HuH-7 (cell line): Measurements from ENCODE around the gene UQCC2.

Experiments
- DNase-seq: peaks from one replicate; pipeline ENCODE4 v3.0.0; 2011; ENCODE audit warnings: low spot score

The UQCC2 gene

GRCh38 chr6:33725891-33726673 is 14.6 kb upstream of the UQCC2 start:
- no peak for DNase-seq

GRCh38 chr6:33725222-33725621 is 13.7 kb upstream of the UQCC2 start:
- DNase-seq, result no peak

GRCh38 chr6:33724102-33725023 is 12.9 kb upstream of the UQCC2 start:
- no peak for DNase-seq

GRCh38 chr6:33723371-33724085 is 12.0 kb upstream of the UQCC2 start:
- no peak for DNase-seq

- DNase-seq, result no peak
Observed at GRCh38 chr6:33722103-33722623, 10.7 kb upstream of the UQCC2 start.

- DNase-seq, result no peak
Observed at GRCh38 chr6:33721508-33721907, 10.0 kb upstream of the UQCC2 start.

- DNase-seq, result no peak
Observed at GRCh38 chr6:33720998-33721397, 9.5 kb upstream of the UQCC2 start.

GRCh38 chr6:33719326-33719987 is 8.0 kb upstream of the UQCC2 start:
- DNase-seq, result no peak

- no peak for DNase-seq
Observed at GRCh38 chr6:33718713-33719112, 7.2 kb upstream of the UQCC2 start.

GRCh38 chr6:33717934-33718455 is 6.5 kb upstream of the UQCC2 start:
- no peak for DNase-seq

- DNase-seq, result no peak
Observed at GRCh38 chr6:33716890-33717632, 5.6 kb upstream of the UQCC2 start.

- DNase-seq, result no peak
Observed at GRCh38 chr6:33716379-33716778, 4.9 kb upstream of the UQCC2 start.

- DNase-seq, result no peak
Observed at GRCh38 chr6:33714385-33715040, 3.0 kb upstream of the UQCC2 start.

- DNase-seq, result no peak
Observed at GRCh38 chr6:33713786-33714185, 2.3 kb upstream of the UQCC2 start.

- no peak for DNase-seq
Observed at GRCh38 chr6:33712914-33713313, 1.4 kb upstream of the UQCC2 start.

- DNase-seq, result no peak
Observed at GRCh38 chr6:33710296-33711121, 991 bp downstream of the UQCC2 start.

GRCh38 chr6:33709605-33710295 is 1.8 kb downstream of the UQCC2 start:
- DNase-seq, result no peak

GRCh38 chr6:33708516-33709204 is 2.8 kb downstream of the UQCC2 start:
- DNase-seq, result no peak
